Activated CD8-positive, alpha-beta memory T cell treated with anti-CD3 and anti-CD28 coated beads for 1 hour (primary cell): ENCODE measurements around the gene KRT34.

Experiments
- DNase-seq, 2 donors: peaks; one replicate each; pipeline ENCODE4 v3.0.0-alpha.2; 2020; ENCODE audit warnings: low read depth in 1 of 2; ENCODE audit errors: extremely low read depth in 1 of 2

The KRT34 gene

GRCh38 chr17:41333836-41334235 is 48.3 kb downstream of the KRT34 start:
- DNase-seq, result no peak

- no peak for DNase-seq
These were observed 49.0 kb downstream of the KRT34 start for GRCh38 chr17:41333098-41333497.

GRCh38 chr17:41332239-41332638 is 49.9 kb downstream of the KRT34 start:
- DNase-seq, result no peak

GRCh38 chr17:41331606-41332005 is 50.5 kb downstream of the KRT34 start:
- no peak for DNase-seq

- no peak for DNase-seq
These were observed 52.7 kb downstream of the KRT34 start for GRCh38 chr17:41329279-41329948.

GRCh38 chr17:41328207-41328606 is 53.9 kb downstream of the KRT34 start:
- no peak for DNase-seq
